Keratinocyte (primary cell): ENCODE data around the gene IFIT3. TPM values are rescaled to one million over a fixed set of nuclear protein-coding genes. Genes with fewer than 3 reads are reported as not detected.

Experiments used
- DNase-seq: peaks from one replicate; pipeline ENCODE4 v3.0.0-alpha.2; 2011; ENCODE audit warnings: low read depth, missing footprints, low spot score
- FAIRE-seq: peaks from 2 replicates; lab custom pipeline; 2011; peaks lifted over from hg19 to GRCh38; lab: Jason Lieb, UNC
- H2AFZ ChIP-seq: 2 replicates; pipeline ENCODE4 v1.6.0; 2012; ENCODE audit warnings: low read length, control low read depth, inconsistent platforms; ENCODE audit not compliant: control insufficient read depth
- H3K27ac ChIP-seq: 2 replicates; pipeline ENCODE4 v1.5.1; 2011; ENCODE audit warnings: low read length; ENCODE audit not compliant: control insufficient read depth, insufficient read depth
- H3K27me3 ChIP-seq: 3 replicates; pipeline ENCODE4 v1.6.0; 2011; ENCODE audit warnings: low read length; ENCODE audit not compliant: control insufficient read depth, insufficient read depth; ENCODE audit errors: extremely low read depth
- H3K36me3 ChIP-seq, 2 experiments: 2 replicates in 1 of 2; 3 replicates in 1 of 2; pipeline ENCODE4 v1.5.1; 2011; ENCODE audit warnings: low read length in 2 of 2, mild to moderate bottlenecking in 1 of 2; ENCODE audit not compliant: control insufficient read depth in 2 of 2, insufficient read depth in 2 of 2; ENCODE audit errors: extremely low read depth in 1 of 2
- H3K4me1 ChIP-seq: 3 replicates; pipeline ENCODE4 v1.5.1; 2011; ENCODE audit warnings: low read length; ENCODE audit not compliant: control insufficient read depth, insufficient read depth; ENCODE audit errors: extremely low read depth
- H3K4me2 ChIP-seq: 3 replicates; pipeline ENCODE4 v1.6.0; 2011; ENCODE audit warnings: low read depth, low read length; ENCODE audit not compliant: control insufficient read depth, insufficient read depth; ENCODE audit errors: extremely low read depth
- H3K4me3 ChIP-seq, 3 experiments: fragments of 200-600 bp in 1 of 3; sonication (generic) in 1 of 3; 2 replicates in 2 of 3; 3 replicates in 1 of 3; pipeline ENCODE4 v1.5.1; 2011 to 2016; ENCODE audit warnings: low read length in 3 of 3, mild to moderate bottlenecking in 3 of 3, control low read depth in 2 of 3, inconsistent platforms in 1 of 3, low read depth in 1 of 3, mixed read lengths in 1 of 3, mixed run types in 1 of 3, moderate library complexity in 1 of 3; ENCODE audit not compliant: control insufficient read depth in 2 of 3, insufficient read depth in 2 of 3; ENCODE audit errors: extremely low read depth in 1 of 3
- H3K79me2 ChIP-seq: 2 replicates; pipeline ENCODE4 v1.6.0; 2012; ENCODE audit warnings: low read length; ENCODE audit not compliant: control insufficient read depth, insufficient read depth
- H3K9ac ChIP-seq: 3 replicates; pipeline ENCODE4 v1.6.0; 2011; ENCODE audit warnings: low read length; ENCODE audit not compliant: control insufficient read depth, insufficient read depth; ENCODE audit errors: extremely low read depth
- H3K9me1 ChIP-seq: 3 replicates; pipeline ENCODE4 v1.6.0; 2011; ENCODE audit warnings: low read length; ENCODE audit not compliant: control insufficient read depth, insufficient read depth; ENCODE audit errors: extremely low read depth
- H3K9me3 ChIP-seq: 2 replicates; pipeline ENCODE4 v1.5.1; 2012; ENCODE audit warnings: low read depth, low read length; ENCODE audit not compliant: control insufficient read depth
- H4K20me1 ChIP-seq: 3 replicates; pipeline ENCODE4 v1.6.0; 2011; ENCODE audit warnings: low read length; ENCODE audit not compliant: control insufficient read depth, insufficient read depth; ENCODE audit errors: extremely low read depth
- EZH2 ChIP-seq: IDR thresholded peaks from one replicate; pipeline ENCODE4 v1.6.1; 2012; ENCODE audit warnings: inconsistent platforms, mild to moderate bottlenecking, low read length, moderate library complexity
- dilution Hi-C: fragments of 300-500 bp; cut with MboI; formaldehyde crosslinking; loops from one replicate; pipeline ENCODE4 v1.7.0; 2020; ENCODE audit warnings: low sequenced_read_pairs; ENCODE audit not compliant: extremely low pct_ligation_motif_present
- polyA plus RNA-seq, 5 experiments: library from polyadenylated mRNA; depleted of rRNA in 3 of 5; stranded (reverse) in 3 of 5; stranded (forward) in 1 of 5; unstranded in 1 of 5; fragments of >200 nt; gene quantifications; 1 replicate in 1 of 5; 2 replicates in 3 of 5; 3 replicates in 1 of 5; pipeline versions ENCODE4 v1.2.1 to v1.2.3, GENCODE V29; 2011 to 2012; ENCODE audit warnings: missing spikeins in 2 of 5, low read depth in 1 of 5, low replicate concordance in 1 of 5
- TF ChIP-seq, protein P1 (sequence below), 3 experiments: IDR thresholded peaks in 1 of 3; conservative IDR thresholded peaks in 1 of 3; optimal IDR thresholded peaks in 1 of 3; 2 replicates in 2 of 3; 3 replicates in 1 of 3; pipeline versions ENCODE3 to v1.5.1; 2011; ENCODE audit warnings: low read length in 3 of 3, mild to moderate bottlenecking in 3 of 3, moderate library complexity in 2 of 3, control low read depth in 1 of 3, inconsistent platforms in 1 of 3; ENCODE audit not compliant: insufficient read depth in 2 of 3; ENCODE audit errors: extremely low read depth in 1 of 3

The IFIT3 gene
- polyA plus RNA-seq, 1 donor (not counting 4 experiments of a cell fraction or from before 2014, with no cell fraction given): 42.6 TPM

DNA sequence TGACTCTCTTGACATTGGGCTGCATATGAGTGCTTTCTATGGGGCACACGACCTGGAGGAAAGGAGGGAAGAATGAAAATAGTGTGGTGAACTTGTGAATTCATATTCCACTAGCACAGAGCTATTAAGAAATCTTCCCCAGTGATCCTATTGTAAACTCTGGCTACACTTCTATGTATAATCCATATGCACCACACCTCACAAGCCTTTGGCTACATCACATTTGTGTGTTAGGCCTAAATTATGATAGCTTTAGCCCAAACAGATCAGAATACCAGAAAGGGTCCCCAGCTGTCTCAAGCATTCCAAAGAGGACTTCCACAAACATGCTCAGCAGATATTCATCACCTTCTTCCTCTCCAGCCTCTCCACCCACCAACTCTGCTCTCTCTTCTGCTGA lies 40.3 kb downstream of the IFIT3 start:
- no peak for TF ChIP-seq EZH2
- TF ChIP-seq, protein P1, sequence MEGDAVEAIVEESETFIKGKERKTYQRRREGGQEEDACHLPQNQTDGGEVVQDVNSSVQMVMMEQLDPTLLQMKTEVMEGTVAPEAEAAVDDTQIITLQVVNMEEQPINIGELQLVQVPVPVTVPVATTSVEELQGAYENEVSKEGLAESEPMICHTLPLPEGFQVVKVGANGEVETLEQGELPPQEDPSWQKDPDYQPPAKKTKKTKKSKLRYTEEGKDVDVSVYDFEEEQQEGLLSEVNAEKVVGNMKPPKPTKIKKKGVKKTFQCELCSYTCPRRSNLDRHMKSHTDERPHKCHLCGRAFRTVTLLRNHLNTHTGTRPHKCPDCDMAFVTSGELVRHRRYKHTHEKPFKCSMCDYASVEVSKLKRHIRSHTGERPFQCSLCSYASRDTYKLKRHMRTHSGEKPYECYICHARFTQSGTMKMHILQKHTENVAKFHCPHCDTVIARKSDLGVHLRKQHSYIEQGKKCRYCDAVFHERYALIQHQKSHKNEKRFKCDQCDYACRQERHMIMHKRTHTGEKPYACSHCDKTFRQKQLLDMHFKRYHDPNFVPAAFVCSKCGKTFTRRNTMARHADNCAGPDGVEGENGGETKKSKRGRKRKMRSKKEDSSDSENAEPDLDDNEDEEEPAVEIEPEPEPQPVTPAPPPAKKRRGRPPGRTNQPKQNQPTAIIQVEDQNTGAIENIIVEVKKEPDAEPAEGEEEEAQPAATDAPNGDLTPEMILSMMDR (optimal IDR thresholded peaks at IDR 0.05 in 1 of 3, IDR thresholded peaks at IDR 0.05 in 1 of 3, conservative IDR thresholded peaks at IDR 0.05 in 1 of 3; ENCODE audit: extremely low read depth in 1 of 3, insufficient read depth in 2 of 3, low read length in 3 of 3): no peak
- Histone ChIP-seq H3K4me2 (no peak overlapping the region), H2AFZ (no peak overlapping the region), H3K79me2 (no peaks in the 10 kb centered on the region), H4K20me1 (no peaks in the 10 kb centered on the region), H3K9me1 (no peaks in the 10 kb centered on the region), H3K36me3 (no peaks in the 10 kb centered on the region), H3K4me3 (no peak overlapping the region), H3K4me1 (no peaks in the 10 kb centered on the region), H3K27me3 (no peaks in the 10 kb centered on the region), H3K9ac (no peak overlapping the region), H3K27ac (no peak overlapping the region), H3K9me3 (no peaks in the 10 kb centered on the region)
- FAIRE-seq (no peak), DNase-seq (no peak)
- dilution Hi-C loops: no loop called here

DNA sequence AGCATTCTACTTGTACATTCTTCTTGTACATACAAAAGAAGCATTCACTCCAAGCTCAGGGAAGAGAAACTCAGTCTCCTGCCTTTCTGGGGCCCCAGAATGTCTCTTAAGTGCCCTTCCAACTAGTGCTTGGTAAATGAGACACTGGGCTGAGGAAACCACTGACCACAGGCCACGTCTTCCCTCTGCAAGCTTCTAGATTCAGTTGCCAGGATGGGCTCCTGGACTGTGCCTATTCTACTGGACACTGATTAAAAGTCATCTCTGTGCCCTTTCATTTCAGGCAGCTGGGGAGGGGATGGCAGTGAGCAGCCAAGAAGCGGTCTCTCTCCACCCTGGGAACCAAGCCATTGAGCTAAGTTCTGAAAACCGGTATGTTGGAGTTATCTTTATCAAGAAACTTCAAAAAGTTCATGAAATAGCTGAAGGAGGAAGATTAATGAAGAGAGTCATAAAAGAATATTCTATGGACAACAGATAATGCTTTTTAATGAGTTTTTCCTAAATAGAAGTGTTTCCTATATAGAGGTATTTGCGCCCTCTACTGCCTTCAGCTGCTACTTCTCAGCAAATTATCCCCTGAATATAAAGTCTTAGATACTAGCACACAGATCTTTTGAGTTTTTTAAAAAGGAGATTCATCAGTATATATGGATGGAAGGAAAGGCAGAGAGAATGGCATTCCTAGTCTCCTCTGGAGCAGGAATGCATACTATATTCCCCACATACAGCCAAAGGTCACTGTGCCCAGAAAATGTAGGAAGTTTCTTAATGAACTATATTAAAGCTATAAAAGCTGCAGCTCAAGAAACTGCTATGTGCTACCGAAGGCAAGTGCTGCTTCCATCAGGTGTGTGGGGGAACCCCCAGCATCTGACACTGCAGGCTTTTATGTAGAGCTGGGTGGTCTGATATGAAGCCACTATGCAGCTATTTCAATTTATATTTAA lies 41.6 kb downstream of the IFIT3 start:
- no peaks in the 10 kb centered on the region for H3K79me2 ChIP-seq
- no peak overlapping the region for H2AFZ ChIP-seq
- H4K20me1 ChIP-seq: no peaks in the 10 kb centered on the region
- no peaks in the 10 kb centered on the region for H3K27me3 ChIP-seq
- no peaks in the 10 kb centered on the region for H3K36me3 ChIP-seq
- H3K27ac ChIP-seq: no peak overlapping the region
- no peaks in the 10 kb centered on the region for H3K9me1 ChIP-seq
- dilution Hi-C loops: no loop called here
- no peak overlapping the region for H3K4me2 ChIP-seq
- peaks cover 6% of the 10 kb centered on the region for H3K4me1 ChIP-seq
- FAIRE-seq: no peak
- H3K4me3 ChIP-seq: no peak overlapping the region
- no peaks in the 10 kb centered on the region for H3K9me3 ChIP-seq
- no peak for DNase-seq
- H3K9ac ChIP-seq: no peak overlapping the region
- TF ChIP-seq, protein P1 (optimal IDR thresholded peaks at IDR 0.05 in 1 of 3, IDR thresholded peaks at IDR 0.05 in 1 of 3, conservative IDR thresholded peaks at IDR 0.05 in 1 of 3; ENCODE audit: extremely low read depth in 1 of 3, insufficient read depth in 2 of 3, low read length in 3 of 3): peak in 2 of 3 experiments; percentile 48 to 50
- no peak for TF ChIP-seq EZH2
